Activated naive CD4-positive, alpha-beta T cell treated with anti-CD3 and anti-CD28 coated beads, Interleukin-2, amount 50 U/mL, for 24 hours (primary cell): ENCODE results near the gene SPCS3.

ENCODE experiments used
- H3K27ac Mint-ChIP-seq: one replicate; pipeline ENCODE4 v1.8.0; 2021; ENCODE audit warnings: mild to moderate bottlenecking, mixed read lengths
- H3K27me3 Mint-ChIP-seq: one replicate; pipeline ENCODE4 v1.8.0; 2021; ENCODE audit warnings: mixed read lengths
- H3K36me3 Mint-ChIP-seq: one replicate; pipeline ENCODE4 v1.8.0; 2021; ENCODE audit warnings: mixed read lengths
- H3K4me1 Mint-ChIP-seq: one replicate; pipeline ENCODE4 v1.8.0; 2021; ENCODE audit warnings: mixed read lengths
- H3K4me3 Mint-ChIP-seq: one replicate; pipeline ENCODE4 v1.8.0; 2021; ENCODE audit warnings: mild to moderate bottlenecking, mixed read lengths
- H3K9me3 Mint-ChIP-seq: one replicate; pipeline ENCODE4 v1.8.0; 2021; ENCODE audit warnings: mixed read lengths

The SPCS3 gene

DNA sequence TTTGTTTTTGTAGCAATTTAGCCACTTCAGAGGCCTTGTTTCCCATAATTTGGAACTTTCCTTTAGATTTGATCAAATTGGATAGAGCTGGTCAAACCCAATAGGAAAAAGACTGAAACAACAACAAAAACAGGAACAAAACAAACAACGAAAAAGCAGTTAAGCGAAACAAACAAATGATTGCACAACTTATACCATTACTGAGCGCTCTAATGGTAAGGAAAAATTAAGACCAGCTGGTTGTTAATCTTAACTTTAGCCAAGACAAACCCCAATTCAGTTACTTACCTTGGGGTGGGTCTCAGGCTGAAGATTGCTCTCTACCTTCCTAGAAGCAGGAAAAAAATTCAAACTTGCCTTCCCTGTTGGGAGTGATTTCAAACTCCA lies 38.3 kb downstream of the SPCS3 start:
- no peaks in the 10 kb centered on the region for H3K4me1 Mint-ChIP-seq

DNA sequence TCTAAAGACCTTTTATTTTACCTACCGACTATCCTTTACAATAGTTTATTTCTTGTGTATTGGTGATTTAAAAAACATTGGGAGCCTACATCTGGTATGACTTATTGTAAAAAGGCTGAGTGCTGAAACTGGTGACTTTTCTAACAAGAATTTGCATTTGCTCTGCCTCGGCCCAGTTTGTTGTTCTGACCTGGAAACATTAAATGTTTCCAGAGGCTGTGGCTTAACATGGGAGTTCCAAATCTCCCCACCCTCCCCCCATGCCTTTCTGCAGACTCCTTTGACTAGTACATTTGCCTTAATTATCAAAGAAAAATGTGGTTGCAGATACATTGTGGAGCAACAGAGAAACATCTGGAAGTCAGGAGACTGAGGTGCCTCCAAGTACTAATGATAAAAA lies 39.8 kb downstream of the SPCS3 start:
- Mint-ChIP-seq H3K36me3 (no peaks in the 10 kb centered on the region), H3K4me3 (no peak overlapping the region), H3K4me1 (no peaks in the 10 kb centered on the region), H3K27me3 (no peaks in the 10 kb centered on the region), H3K9me3 (no peaks in the 10 kb centered on the region), H3K27ac (no peak overlapping the region)

More for the DNA sequence above, 38.3 kb downstream of the SPCS3 start:
- Mint-ChIP-seq H3K9me3 (peaks cover under 1% of the 10 kb centered on the region), H3K36me3 (peaks cover 1% of the 10 kb centered on the region), H3K27ac (no peak overlapping the region), H3K27me3 (no peaks in the 10 kb centered on the region), H3K4me3 (no peak overlapping the region)

DNA sequence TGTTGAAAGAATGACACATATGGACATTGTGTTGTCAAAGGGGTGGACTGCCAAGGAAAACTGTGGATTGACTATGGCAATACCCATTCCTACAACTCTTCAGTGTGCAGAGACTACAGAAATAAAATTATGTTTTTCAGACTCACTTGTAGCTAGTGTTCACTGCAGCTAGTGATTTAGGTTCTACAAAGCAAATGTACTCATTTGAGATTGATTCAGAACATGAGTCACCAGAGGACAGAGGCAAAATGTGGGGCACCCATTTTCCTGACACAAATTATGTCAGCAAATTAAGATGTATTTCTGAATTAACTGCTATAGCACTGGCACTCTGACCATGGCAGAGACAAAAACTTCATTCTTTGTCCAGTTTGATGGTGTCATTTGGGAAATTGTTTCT lies 40.7 kb downstream of the SPCS3 start:
- no peaks in the 10 kb centered on the region for H3K4me1 Mint-ChIP-seq
- H3K4me3 Mint-ChIP-seq: no peak overlapping the region
- H3K27me3 Mint-ChIP-seq: peaks cover 6% of the 10 kb centered on the region
- peaks cover 2% of the 10 kb centered on the region for H3K36me3 Mint-ChIP-seq
- H3K27ac Mint-ChIP-seq: no peak overlapping the region
- peaks cover 5% of the 10 kb centered on the region for H3K9me3 Mint-ChIP-seq

DNA sequence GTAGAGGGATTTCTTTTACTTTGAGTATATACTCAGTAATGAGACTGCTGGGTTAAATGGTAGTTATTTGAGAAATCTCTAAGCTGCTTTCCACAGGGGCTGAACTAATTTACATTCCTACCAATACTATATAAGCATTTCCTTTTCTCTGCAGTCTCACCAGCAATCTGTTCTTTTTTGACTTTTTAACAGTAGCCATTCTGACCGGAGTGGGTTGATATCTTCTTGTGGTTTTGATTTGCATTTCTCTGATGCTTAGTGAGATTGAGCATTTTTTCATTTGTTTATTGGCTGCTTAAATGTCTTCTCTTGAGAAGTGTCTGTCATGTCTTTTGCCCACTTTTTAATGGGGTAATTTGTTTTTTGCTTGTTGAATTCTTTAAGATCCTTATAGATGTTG lies 43.3 kb downstream of the SPCS3 start:
- H3K9me3 Mint-ChIP-seq: peaks cover 17% of the 10 kb centered on the region
- no peak overlapping the region for H3K4me3 Mint-ChIP-seq
- peaks cover 9% of the 10 kb centered on the region for H3K36me3 Mint-ChIP-seq
- H3K27ac Mint-ChIP-seq: no peak overlapping the region
- H3K4me1 Mint-ChIP-seq: no peaks in the 10 kb centered on the region
- peaks cover 7% of the 10 kb centered on the region for H3K27me3 Mint-ChIP-seq

DNA sequence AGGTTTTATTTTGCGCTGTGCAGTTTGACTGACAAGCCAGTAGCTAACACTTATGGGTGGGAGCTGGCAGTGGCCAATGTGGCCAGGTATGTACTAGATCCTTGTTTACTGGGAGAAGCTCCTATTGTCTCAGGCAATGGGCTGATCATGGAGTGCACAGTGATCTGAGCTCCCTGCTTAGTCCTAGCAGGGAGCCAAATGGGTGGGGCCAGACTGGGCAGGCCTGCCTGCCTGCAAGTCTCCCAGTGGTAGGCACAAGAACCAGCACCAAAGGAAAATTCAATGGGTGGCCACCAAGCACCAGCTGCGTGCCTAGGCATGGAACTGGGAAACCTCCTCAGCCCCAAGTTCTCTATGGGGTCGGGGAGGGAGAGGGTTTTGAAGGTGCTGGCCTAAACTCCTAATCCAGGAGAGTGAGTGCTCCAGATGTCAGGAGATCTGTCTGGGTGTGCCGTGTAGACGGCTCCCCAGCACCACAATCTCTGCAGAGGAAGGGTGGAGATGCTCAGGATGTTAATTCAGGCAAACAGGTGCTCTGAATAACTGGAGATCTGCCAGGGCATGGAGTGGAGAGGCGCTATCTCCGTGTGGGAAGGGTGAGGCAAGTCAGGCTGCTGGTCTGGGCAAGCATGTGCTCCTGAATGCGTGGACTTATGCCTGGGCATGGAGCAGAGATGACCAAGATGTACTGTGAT lies 48.2 kb downstream of the SPCS3 start:
- H3K4me3 Mint-ChIP-seq: no peak overlapping the region
- H3K4me1 Mint-ChIP-seq: no peaks in the 10 kb centered on the region
- peaks cover 9% of the 10 kb centered on the region for H3K36me3 Mint-ChIP-seq
- no peak overlapping the region for H3K27ac Mint-ChIP-seq
- H3K9me3 Mint-ChIP-seq: peaks cover 17% of the 10 kb centered on the region
- H3K27me3 Mint-ChIP-seq: peaks cover 7% of the 10 kb centered on the region

DNA sequence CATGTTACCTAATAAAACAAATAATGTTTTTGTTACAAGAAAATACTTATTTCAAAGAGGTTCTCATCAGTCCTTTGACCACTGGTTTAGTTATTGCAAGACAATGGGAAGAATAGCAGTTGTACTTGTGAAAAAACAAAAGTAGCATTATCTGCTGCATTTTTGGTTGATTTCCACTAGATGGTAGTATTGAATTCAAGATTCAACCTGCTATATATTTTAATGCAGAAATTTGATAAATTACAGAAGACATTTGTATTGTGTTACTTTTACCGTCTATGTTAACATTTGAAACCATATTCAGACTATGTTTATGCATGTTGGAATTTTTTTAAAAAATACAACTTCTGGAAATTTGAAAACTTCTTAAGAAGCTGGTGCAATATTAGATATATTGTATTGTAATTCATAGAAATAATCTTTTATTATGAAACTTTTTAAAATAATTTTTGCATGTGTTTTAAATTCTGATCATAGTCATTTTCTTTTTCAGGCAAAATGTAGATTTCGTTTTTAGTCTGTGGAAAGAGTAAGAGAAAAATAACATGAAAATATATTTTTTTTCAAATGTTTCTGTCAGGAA lies 56.4 kb downstream of the SPCS3 start:
- H3K4me3 Mint-ChIP-seq: no peak overlapping the region
- H3K4me1 Mint-ChIP-seq: no peaks in the 10 kb centered on the region
- no peak overlapping the region for H3K27ac Mint-ChIP-seq
- H3K36me3 Mint-ChIP-seq: no peaks in the 10 kb centered on the region
- no peaks in the 10 kb centered on the region for H3K27me3 Mint-ChIP-seq
- H3K9me3 Mint-ChIP-seq: no peaks in the 10 kb centered on the region

DNA sequence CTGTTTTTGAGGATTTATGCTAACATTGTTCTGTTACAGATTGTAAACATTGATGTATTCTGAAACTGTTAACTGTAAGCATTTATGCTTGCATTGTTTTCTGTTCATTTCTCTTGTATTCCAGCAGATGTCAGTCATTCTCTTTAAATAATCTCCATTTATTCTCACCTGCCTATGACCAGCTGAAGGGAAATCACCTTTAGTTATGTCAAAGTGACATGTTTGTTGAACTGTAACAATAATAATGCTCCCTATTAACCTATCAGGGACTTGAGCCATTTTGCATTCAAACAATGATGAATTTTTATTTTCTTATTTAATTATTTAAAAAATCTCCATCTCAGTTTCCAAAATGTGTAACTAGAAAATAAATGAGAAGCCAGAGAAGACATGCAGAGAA lies 58.0 kb downstream of the SPCS3 start:
- Mint-ChIP-seq H3K27ac (no peak overlapping the region), H3K4me1 (no peaks in the 10 kb centered on the region), H3K4me3 (no peak overlapping the region), H3K36me3 (no peaks in the 10 kb centered on the region), H3K9me3 (no peaks in the 10 kb centered on the region), H3K27me3 (no peaks in the 10 kb centered on the region)

DNA sequence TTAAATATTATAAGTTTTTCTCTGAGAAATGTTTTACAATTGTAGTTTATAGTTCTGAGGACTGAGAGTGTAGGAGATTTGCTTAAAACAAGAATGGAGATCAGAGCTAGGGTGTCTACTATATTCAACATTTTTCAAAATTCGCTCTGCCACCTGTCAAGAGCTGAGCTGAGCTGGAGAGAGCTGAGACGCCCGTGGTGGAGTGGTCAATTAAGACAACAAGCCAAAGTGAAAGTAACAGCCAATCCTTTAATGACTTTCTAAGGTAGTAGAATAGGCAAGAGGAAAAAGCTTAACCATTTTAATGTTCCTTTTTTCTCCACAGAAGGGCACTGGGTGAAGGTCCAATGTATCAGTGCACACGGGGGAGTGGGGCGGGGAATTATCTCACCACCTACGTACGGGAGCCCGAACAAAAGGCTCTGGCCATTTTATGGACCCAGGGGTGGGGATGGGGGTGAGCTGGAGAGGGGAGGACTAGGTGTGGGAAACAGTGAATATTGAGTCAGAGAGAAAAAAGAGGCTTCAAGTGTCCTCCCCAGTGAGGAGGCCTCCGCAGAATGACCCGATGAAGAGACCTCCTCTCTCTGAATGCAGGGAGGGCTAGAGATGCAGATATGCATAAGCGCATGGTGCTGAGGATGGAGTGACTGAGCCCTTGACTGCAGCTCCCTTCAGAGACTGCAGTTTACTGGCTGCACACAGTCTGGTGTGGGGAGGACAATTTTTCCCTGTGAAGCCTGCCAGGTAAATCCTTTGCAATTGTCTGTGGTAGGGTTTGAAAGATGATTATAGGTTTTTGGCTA lies 60.8 kb downstream of the SPCS3 start:
- Mint-ChIP-seq H3K4me1 (no peaks in the 10 kb centered on the region), H3K27ac (no peak overlapping the region), H3K4me3 (no peak overlapping the region), H3K36me3 (no peaks in the 10 kb centered on the region), H3K27me3 (no peaks in the 10 kb centered on the region), H3K9me3 (no peaks in the 10 kb centered on the region)
